ENCODE measurements around the gene ALKAL2.

- TF ChIP-seq CTCF (IDR thresholded peaks at IDR 0.05; ENCODE audit: insufficient read depth, low read length, poor library complexity, severe bottlenecking) (no peak), EZH2phosphoT487 (conservative IDR thresholded peaks at IDR 0.05; ENCODE audit: low read length) (no peak)
Observed at GRCh38 chr2:255195-255594, 32.7 kb downstream of the ALKAL2 start.

All from SU-DHL-6 (cell line).